IMR-90 (cell line): ENCODE results near the gene VPS4B. TPM values are rescaled to one million over a fixed set of nuclear protein-coding genes. Genes with fewer than 3 reads are reported as not detected.

Experiments used
- ATAC-seq: fragments of 200-7000 bp; cut with Tn5 transposase; 2 replicates; pipeline ENCODE4 v1.9.1; 2020; ENCODE audit warnings: low read depth, mild to moderate bottlenecking, moderate library complexity
- BruUV-seq: library from RNA; stranded (reverse); fragments of 400-500 nt; replicated peaks from 2 replicates; lab custom pipeline; 2021; lab: Mats Ljungman, UMichigan
- CTCF ChIA-PET: fragments of 300-600 bp; formaldehyde crosslinking; extraction: SDS; loops from one replicate; lab custom pipeline; 2021; ENCODE audit warnings: antibody characterized with exemption; lab: Yijun Ruan, JAX
- POLR2A ChIA-PET: fragments of 300-600 bp; sonication (Branson Sonifier 250); formaldehyde crosslinking; loops from one replicate; lab custom pipeline; 2022; ENCODE audit warnings: antibody characterized with exemption; ENCODE audit not compliant: unreplicated experiment; lab: Charles Lee
- DNase-seq: peaks from one replicate; pipeline ENCODE4 v3.0.0; 2013
- H2AFZ ChIP-seq: replicated peaks from 2 replicates; pipeline ENCODE3; 2013; ENCODE audit warnings: low read length, mild to moderate bottlenecking; ENCODE audit not compliant: poor library complexity
- H2AK5ac ChIP-seq: 2 replicates; pipeline ENCODE4 v1.6.1; 2013; ENCODE audit warnings: low read depth, low read length, inconsistent platforms
- H2AK9ac ChIP-seq: replicated peaks from 2 replicates; pipeline ENCODE3; 2013; ENCODE audit warnings: mild to moderate bottlenecking, low read depth, low read length, moderate library complexity; ENCODE audit not compliant: poor library complexity
- H2BK120ac ChIP-seq: 2 replicates; pipeline ENCODE4 v1.6.1; 2013; ENCODE audit warnings: low read depth, low read length, inconsistent platforms
- H2BK15ac ChIP-seq: 3 replicates; pipeline ENCODE4 v1.6.1; 2013; ENCODE audit warnings: low read depth, low read length, inconsistent platforms
- H2BK20ac ChIP-seq: 2 replicates; pipeline ENCODE4 v1.6.1; 2013; ENCODE audit warnings: low read depth, mild to moderate bottlenecking, inconsistent platforms, low read length, moderate library complexity
- H2BK5ac ChIP-seq: 2 replicates; pipeline ENCODE4 v1.6.1; 2013; ENCODE audit warnings: mild to moderate bottlenecking, low read depth, low read length, inconsistent platforms; ENCODE audit not compliant: poor library complexity, severe bottlenecking
- H3K14ac ChIP-seq: replicated peaks from 2 replicates; pipeline ENCODE4 v1.6.1; 2013; ENCODE audit warnings: low read depth, low read length, inconsistent platforms
- H3K18ac ChIP-seq: 2 replicates; pipeline ENCODE4 v1.6.1; 2013; ENCODE audit warnings: low read depth, low read length, control low read depth
- H3K23ac ChIP-seq: 2 replicates; pipeline ENCODE4 v1.6.1; 2013; ENCODE audit warnings: low read depth, low read length, inconsistent platforms
- H3K27ac ChIP-seq: 2 replicates; pipeline ENCODE4 v1.5.1; 2013; ENCODE audit warnings: mild to moderate bottlenecking, control low read depth, low read length; ENCODE audit not compliant: insufficient read depth
- H3K27me3 ChIP-seq: 2 replicates; pipeline ENCODE4 v1.6.1; 2013; ENCODE audit warnings: low read length; ENCODE audit not compliant: control insufficient read depth, insufficient read depth
- H3K36me3 ChIP-seq: 2 replicates; pipeline ENCODE4 v1.6.1; 2013; ENCODE audit warnings: low read length, mixed read lengths; ENCODE audit not compliant: control insufficient read depth, insufficient read depth
- H3K4ac ChIP-seq: 2 replicates; pipeline ENCODE4 v1.6.1; 2013; ENCODE audit warnings: low read depth, low read length, inconsistent platforms
- H3K4me1 ChIP-seq: 2 replicates; pipeline ENCODE4 v1.6.1; 2013; ENCODE audit warnings: low read length, mixed read lengths; ENCODE audit not compliant: control insufficient read depth, insufficient read depth
- H3K4me2 ChIP-seq: 2 replicates; pipeline ENCODE4 v1.6.1; 2013; ENCODE audit warnings: low read depth, mild to moderate bottlenecking, control low read depth, low read length, moderate library complexity
- H3K4me3 ChIP-seq: 2 replicates; pipeline ENCODE4 v1.5.1; 2013; ENCODE audit warnings: low read depth, mild to moderate bottlenecking, control low read depth, low read length, moderate library complexity; ENCODE audit not compliant: insufficient read depth
- H3K56ac ChIP-seq: 2 replicates; pipeline ENCODE4 v1.6.1; 2013; ENCODE audit warnings: low read length, inconsistent platforms; ENCODE audit not compliant: insufficient read depth; ENCODE audit errors: extremely low read depth
- H3K79me1 ChIP-seq, 2 experiments: 2 replicates each; pipeline ENCODE4 v1.6.1; 2013; ENCODE audit warnings: low read length in 2 of 2, inconsistent platforms in 1 of 2, low read depth in 1 of 2
- H3K9ac ChIP-seq: 2 replicates; pipeline ENCODE4 v1.6.1; 2013; ENCODE audit warnings: low read depth, low read length, control low read depth
- H3K9me1 ChIP-seq: 2 replicates; pipeline ENCODE4 v1.6.1; 2013; ENCODE audit warnings: low read length, inconsistent platforms; ENCODE audit not compliant: insufficient read depth
- H3K9me3 ChIP-seq: 2 replicates; pipeline ENCODE4 v1.6.1; 2013; ENCODE audit warnings: low read length; ENCODE audit not compliant: control insufficient read depth, insufficient read depth
- H4K20me1 ChIP-seq: 2 replicates; pipeline ENCODE4 v1.6.1; 2013; ENCODE audit warnings: low read length, inconsistent platforms; ENCODE audit not compliant: insufficient read depth
- H4K5ac ChIP-seq: 2 replicates; pipeline ENCODE4 v1.6.1; 2013; ENCODE audit warnings: mild to moderate bottlenecking, low read depth, low read length, control low read depth
- H4K8ac ChIP-seq, 2 experiments: 2 replicates each; pipeline ENCODE4 v1.6.1; 2013; ENCODE audit warnings: low read depth in 2 of 2, low read length in 2 of 2, control low read depth in 1 of 2, inconsistent platforms in 1 of 2
- H4K91ac ChIP-seq: 2 replicates; pipeline ENCODE4 v1.6.1; 2013; ENCODE audit warnings: low read depth, low read length, inconsistent platforms; ENCODE audit not compliant: insufficient read depth
- BHLHE40 ChIP-seq: fragments of 150-350 bp; IDR thresholded peaks from 2 replicates; pipeline ENCODE4 v1.6.1; 2016; ENCODE audit warnings: mild to moderate bottlenecking, low read depth, low read length
- USF2 ChIP-seq: fragments of 150-350 bp; IDR thresholded peaks from 2 replicates; pipeline ENCODE4 v1.6.1; 2017; ENCODE audit warnings: mild to moderate bottlenecking, antibody characterized with exemption, low read length, low read depth
- WGBS, 2 experiments: methylation state at CpG; one replicate each; pipeline versions ENCODE4 v1.1.5 to v1.1.7; 2013; ENCODE audit warnings: missing lambda C conversion rate in 2 of 2; ENCODE audit not compliant: insufficient read length in 1 of 2; ENCODE audit errors: extremely low coverage in 2 of 2; 5-methylcytosine and 5-hydroxymethylcytosine counted together
- dilution Hi-C: fragments of 300-500 bp; cut with HindIII; formaldehyde crosslinking; loops from one replicate; pipeline ENCODE4 v1.14.3; 2018; ENCODE audit warnings: low sequenced_read_pairs; ENCODE audit not compliant: unreplicated experiment
- in situ Hi-C: fragments of 300-500 bp; cut with MboI; formaldehyde crosslinking; loops from 3 replicates; pipeline ENCODE4 v1.14.3; 2019; ENCODE audit warnings: low sequenced_read_pairs, inconsistent platforms, mixed read lengths
- intact Hi-C: fragments of 100-400 bp; cut with micrococcal nuclease; formaldehyde crosslinking; loops from 2 replicates; pipeline ENCODE4 v1.10.0; 2022
- polyA plus RNA-seq, 3 experiments: library from polyadenylated mRNA; depleted of rRNA; stranded (reverse); fragments of >200 nt; gene quantifications; 2 replicates each; pipeline ENCODE4 v1.2.3, GENCODE V29; 2012; ENCODE audit warnings: low replicate concordance in 1 of 3
- total RNA-seq: library from RNA; depleted of rRNA; stranded (reverse); fragments of >200 nt; gene quantifications from 2 replicates; pipeline ENCODE4 v1.2.3, GENCODE V29; 2012

VPS4B gene
- total and polyA plus RNA-seq, 2 of the 4 experiments (the other 2 are of a cell fraction) = 16.2 to 31.5 TPM

GRCh38 chr18:63446266-63446665 is 24.0 kb upstream of the VPS4B start:
- H2BK15ac ChIP-seq = no peak overlapping the region
- H3K14ac ChIP-seq = no peak overlapping the region
- no peak overlapping the region for H2BK120ac ChIP-seq
- H4K8ac ChIP-seq = no peak overlapping the region
- H3K23ac ChIP-seq = no peak overlapping the region
- 83% methylated on average over 1 of the region's 3 CpGs; no CpG with 5 or more reads in 1 of the 2 experiments for WGBS, 2 experiments
- no peaks in the 10 kb centered on the region for H3K9me1 ChIP-seq
- no peak overlapping the region for H3K4me3 ChIP-seq
- in situ Hi-C loops (no loop called here), dilution Hi-C loops (no loop called here), intact Hi-C loops (no loop called here)
- CTCF ChIA-PET = no interaction called here
- no peaks in the 10 kb centered on the region for H3K9me3 ChIP-seq
- no peaks in the 10 kb centered on the region for H3K79me1 ChIP-seq
- ATAC-seq = no peak
- no peak overlapping the region for H3K9ac ChIP-seq
- TF ChIP-seq BHLHE40 = no peak
- peak; percentile 35; the same call in 1 of the 2 replicates for TF ChIP-seq USF2
- H2AK5ac ChIP-seq = no peak overlapping the region
- H4K91ac ChIP-seq = no peak overlapping the region
- POLR2A ChIA-PET = interaction anchor here (0.5 kb wide), 1 partner anchor 88 kb away, joined by 5 read pairs; no protein-coding TSS in a partner anchor
- no TSS peak for BruUV-seq
- H3K4ac ChIP-seq = no peak overlapping the region
- H2AFZ ChIP-seq = no peak overlapping the region
- 0 out of 2 replicates have a peak, but pooled peaks cover 2% of the 10 kb centered on the region for H3K27me3 ChIP-seq
- no peak overlapping the region for H3K18ac ChIP-seq
- no peak overlapping the region for H4K5ac ChIP-seq
- no peak overlapping the region for H2BK5ac ChIP-seq
- no peaks in the 10 kb centered on the region for H4K20me1 ChIP-seq
- H3K4me1 ChIP-seq = no peaks in the 10 kb centered on the region
- no peaks in the 10 kb centered on the region; the same call in 1 of the 2 replicates for H3K36me3 ChIP-seq
- no peak overlapping the region for H2BK20ac ChIP-seq
- H3K27ac ChIP-seq = no peak overlapping the region
- H2AK9ac ChIP-seq = no peak overlapping the region
- DNase-seq = no peak
- H3K4me2 ChIP-seq = no peak overlapping the region
- no peak overlapping the region for H3K56ac ChIP-seq
